K562 (cell line): Measurements from ENCODE around the gene TMEM132D. TPM values are rescaled to one million over a fixed set of nuclear protein-coding genes. Genes with fewer than 3 reads are reported as not detected.

Source experiments
- ATAC-seq: fragments of 200-7000 bp; cut with Tn5 transposase; 3 replicates; pipeline ENCODE4 v1.9.1; 2020; ENCODE audit warnings: moderate library complexity
- BruUV-seq: library from RNA; stranded (reverse); fragments of 400-500 nt; replicated peaks from 2 replicates; lab custom pipeline; 2021; lab: Mats Ljungman, UMichigan
- CTCF ChIA-PET: fragments of 300-600 bp; formaldehyde crosslinking; extraction: SDS; loops from one replicate; lab custom pipeline; 2021; ENCODE audit warnings: low intra/inter-chr PET ratio; lab: Yijun Ruan, JAX
- POLR2A ChIA-PET: fragments of 300-600, 350-650 bp; sonication (Branson Sonifier 250); formaldehyde crosslinking; extraction: SDS; loops from one replicate; lab custom pipeline; 2021; ENCODE audit warnings: antibody characterized with exemption, inconsistent platforms; lab: Yijun Ruan, JAX
- DNase-seq, 4 experiments: peaks; one replicate each; pipeline versions ENCODE4 v3.0.0 to v3.0.0-alpha.2; 2011 to 2018; ENCODE audit warnings: low spot score in 3 of 4, mixed read lengths in 3 of 4; ENCODE audit errors: extremely low read depth in 1 of 4
- FAIRE-seq: peaks from 2 replicates; lab custom pipeline; 2011; peaks lifted over from hg19 to GRCh38; lab: Jason Lieb, UNC
- H2AFZ ChIP-seq: 2 replicates; pipeline ENCODE4 v1.6.0; 2011; ENCODE audit warnings: low read depth, low read length, control low read depth, inconsistent platforms
- H3K27ac ChIP-seq: fragments of 200-600 bp; 3 replicates; pipeline ENCODE4 v1.8.0; 2011; ENCODE audit warnings: low read depth, mild to moderate bottlenecking, control low read depth, inconsistent platforms, low read length, moderate library complexity, mixed read lengths; ENCODE audit errors: extremely low read depth
- H3K27me3 ChIP-seq, 2 experiments: fragments of 300-600 bp in 1 of 2; 2 replicates in 1 of 2; 3 replicates in 1 of 2; pipeline versions ENCODE4 v1.6.0 to v1.8.0; 2011; ENCODE audit warnings: inconsistent platforms in 2 of 2, low read length in 2 of 2, mild to moderate bottlenecking in 1 of 2, mixed read lengths in 1 of 2, moderate library complexity in 1 of 2; ENCODE audit not compliant: control insufficient read depth in 2 of 2, insufficient read depth in 2 of 2
- H3K36me3 ChIP-seq: fragments of 300-600 bp; 3 replicates; pipeline ENCODE4 v1.8.0; 2011; ENCODE audit warnings: mild to moderate bottlenecking, low read length, inconsistent platforms; ENCODE audit not compliant: control insufficient read depth, insufficient read depth
- H3K4me1 ChIP-seq, 2 experiments: fragments of 200-600 bp in 1 of 2; replicated peaks in 1 of 2; 2 replicates in 1 of 2; 3 replicates in 1 of 2; pipeline versions ENCODE4 v1.5.1 to v1.8.0; 2011; ENCODE audit warnings: inconsistent platforms in 2 of 2, low read length in 2 of 2, mild to moderate bottlenecking in 1 of 2, mixed read lengths in 1 of 2, moderate library complexity in 1 of 2; ENCODE audit not compliant: control insufficient read depth in 2 of 2, insufficient read depth in 2 of 2
- H3K4me2 ChIP-seq: 2 replicates; pipeline ENCODE4 v1.6.1; 2011; ENCODE audit warnings: low read length, control low read depth, inconsistent platforms, mixed read lengths; ENCODE audit not compliant: insufficient read depth
- H3K4me3 ChIP-seq: fragments of 200-600 bp; sonication (generic), shearing (Covaris generic); 2 replicates; pipeline ENCODE4 v1.5.1; 2016; ENCODE audit warnings: control low read depth, inconsistent platforms
- H3K79me2 ChIP-seq: fragments of 200-600 bp; 3 replicates; pipeline ENCODE4 v1.8.0; 2011; ENCODE audit warnings: low read length, inconsistent platforms; ENCODE audit not compliant: control insufficient read depth, insufficient read depth
- H3K9ac ChIP-seq, 2 experiments: 2 replicates each; pipeline versions ENCODE4 v1.6.0 to v1.6.1; 2011; ENCODE audit warnings: low read depth in 2 of 2, low read length in 2 of 2, control low read depth in 1 of 2, inconsistent platforms in 1 of 2, mild to moderate bottlenecking in 1 of 2, mixed read lengths in 1 of 2; ENCODE audit not compliant: insufficient read depth in 1 of 2
- H3K9me1 ChIP-seq: one replicate; pipeline ENCODE4 v1.6.0; 2011; ENCODE audit warnings: inconsistent platforms, mild to moderate bottlenecking, low read length, moderate library complexity; ENCODE audit not compliant: control insufficient read depth, insufficient read depth
- H3K9me3 ChIP-seq: replicated peaks from 2 replicates; pipeline ENCODE4 v1.5.1; 2011; ENCODE audit warnings: low read depth, low read length, inconsistent platforms; ENCODE audit not compliant: control insufficient read depth, insufficient read depth
- H4K20me1 ChIP-seq: replicated peaks from 2 replicates; pipeline ENCODE4 v1.6.1; 2011; ENCODE audit warnings: low read length, inconsistent platforms, mixed read lengths; ENCODE audit not compliant: control insufficient read depth, insufficient read depth
- BMI1 ChIP-seq: fragments of 150-350 bp; IDR thresholded peaks from 2 replicates; pipeline ENCODE4 v1.6.1; 2014; ENCODE audit warnings: low read length
- C11orf30 ChIP-seq: fragments of 450-650 bp; IDR thresholded peaks from 2 replicates; pipeline ENCODE4 v1.6.1; 2016; ENCODE audit warnings: low read depth, mild to moderate bottlenecking
- COPS2 ChIP-seq: fragments of 450-650 bp; conservative IDR thresholded peaks from 2 replicates; pipeline ENCODE4 v1.6.1; 2016; ENCODE audit warnings: mild to moderate bottlenecking, moderate library complexity
- MAFF ChIP-seq: IDR thresholded peaks from 2 replicates; pipeline ENCODE4 v1.6.1; 2012; ENCODE audit warnings: low read length, improper control_type of control experiment
- MAFG ChIP-seq: fragments of 450-650 bp; conservative IDR thresholded peaks from 2 replicates; pipeline ENCODE4 v1.6.1; 2016; ENCODE audit warnings: missing genetic modification characterization, missing compliant biosample characterization
- MAFK ChIP-seq: IDR thresholded peaks from 2 replicates; pipeline ENCODE4 v1.6.1; 2011; ENCODE audit warnings: low read length, improper control_type of control experiment
- PHB2 ChIP-seq: fragments of 450-650 bp; IDR thresholded peaks from 2 replicates; pipeline ENCODE4 v1.6.1; 2017; ENCODE audit warnings: low read depth
- POLR3G ChIP-seq: IDR thresholded peaks from 2 replicates; pipeline ENCODE4 v1.6.1; 2011; ENCODE audit not compliant: insufficient read length, insufficient replicate concordance; ENCODE audit errors: extremely low read depth
- RBM15 ChIP-seq: fragments of 200-400 bp; formaldehyde crosslinking; IDR thresholded peaks from 2 replicates; pipeline ENCODE4 v1.6.1; 2018; ENCODE audit warnings: mild to moderate bottlenecking, low read length, moderate library complexity; ENCODE audit not compliant: insufficient read depth
- RFX5 ChIP-seq: IDR thresholded peaks from 2 replicates; pipeline ENCODE4 v1.6.1; 2011; ENCODE audit warnings: low read depth, mild to moderate bottlenecking, improper control_type of control experiment, low read length
- SRSF3 ChIP-seq: fragments of 200-400 bp; formaldehyde crosslinking; IDR thresholded peaks from 2 replicates; pipeline ENCODE4 v1.6.1; 2016; ENCODE audit warnings: mild to moderate bottlenecking, low read length, moderate library complexity; ENCODE audit not compliant: insufficient read depth
- ZBTB8A ChIP-seq: fragments of 450-650 bp; IDR thresholded peaks from 2 replicates; pipeline ENCODE4 v1.6.1; 2018; ENCODE audit warnings: mild to moderate bottlenecking, moderate library complexity; ENCODE audit not compliant: partially characterized antibody
- ZEB2 ChIP-seq: fragments of 450-650 bp; IDR thresholded peaks from 2 replicates; pipeline ENCODE4 v1.6.1; 2016
- ZNF316 ChIP-seq: fragments of 450-650 bp; IDR thresholded peaks from 2 replicates; pipeline ENCODE4 v1.6.1; 2016
- ZNF354B ChIP-seq: fragments of 250-450 bp; sonication (Bioruptor Pico); IDR thresholded peaks from 2 replicates; pipeline ENCODE4 v1.4.0; 2020
- ZNF696 ChIP-seq: fragments of 250-450 bp; sonication (Bioruptor Pico); conservative IDR thresholded peaks from 2 replicates; pipeline ENCODE4 v1.4.0; 2020; ENCODE audit warnings: mild to moderate bottlenecking, moderate library complexity
- in situ Hi-C: fragments of 300-500 bp; cut with MboI; formaldehyde crosslinking; loops from 4 replicates; pipeline ENCODE4 v1.15.0; 2018; ENCODE audit warnings: inconsistent platforms, mixed read lengths
- intact Hi-C: fragments of 100-400 bp; cut with micrococcal nuclease; formaldehyde crosslinking; loops from 2 replicates; pipeline ENCODE4 v1.14.2; 2022
- polyA plus RNA-seq, 8 experiments: library from polyadenylated mRNA; depleted of rRNA in 4 of 8; stranded (reverse) in 5 of 8; unstranded in 3 of 8; fragments of >200 nt; fragmentation: Nextera tagmentation in 2 of 8; fragmentation: Illumina TruSeq in 1 of 8; extraction: Ambion mirVana in 2 of 8; extraction: Trizol in 1 of 8; gene quantifications; 2 replicates each; pipeline versions ENCODE4 v1.2.1 to v1.2.3, GENCODE V29; 2011 to 2014; ENCODE audit warnings: inconsistent platforms in 1 of 8, missing spikeins in 1 of 8
- total RNA-seq, 7 experiments: library from RNA; depleted of rRNA in 6 of 7; stranded (reverse); fragments of >200 nt in 6 of 7; fragmentation: Illumina TruSeq in 2 of 7; extraction: Trizol in 2 of 7; gene quantifications; 2 replicates each; pipeline versions ENCODE4 v1.2.1 to v1.2.3, GENCODE V29; 2011 to 2021; ENCODE audit warnings: low replicate concordance in 1 of 7
- TF ChIP-seq, protein P1 (sequence below): fragments of 450-650 bp; IDR thresholded peaks from 2 replicates; pipeline ENCODE4 v1.6.1; 2016; ENCODE audit warnings: low read depth
- TF ChIP-seq, protein P2 (sequence below): sonication (generic); formaldehyde crosslinking; IDR thresholded peaks from 2 replicates; pipeline ENCODE4 v1.5.0; 2020; ENCODE audit warnings: missing genetic modification reagents

The TMEM132D gene
- total and polyA plus RNA-seq, 9 of the 15 experiments (the other 6 are each of a cell fraction or from before 2014, with no cell fraction given), result not detected

DNA sequence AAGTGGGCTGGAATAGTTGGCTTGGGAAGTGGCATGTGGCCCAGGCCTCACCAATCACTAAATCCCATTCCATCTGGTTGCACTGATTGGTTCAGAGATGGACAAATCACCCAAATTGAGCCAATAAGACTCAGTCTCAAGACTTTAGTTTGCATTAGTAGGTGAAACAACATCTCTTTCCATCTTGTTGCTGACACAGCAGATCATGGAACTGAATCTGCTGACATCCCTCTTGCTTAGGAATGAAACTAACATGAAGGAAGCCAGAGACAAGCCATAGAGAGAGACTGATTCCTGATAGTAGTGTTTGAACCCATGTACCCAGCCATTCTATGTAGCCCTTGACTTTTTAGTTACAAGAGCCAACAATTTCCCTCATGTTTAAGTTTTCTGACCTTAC lies 743.5 kb downstream of the TMEM132D start:
- Histone ChIP-seq H3K27ac (no peak overlapping the region), H3K4me1 (no peaks in the 10 kb centered on the region), H3K9me1 (no peaks in the 10 kb centered on the region), H3K36me3 (no peaks in the 10 kb centered on the region), H3K27me3 (peaks cover 0 to 4% of the 10 kb centered on the region in 2 experiments; a peak in 1 of 5 replicates), H3K4me2 (no peak overlapping the region), H4K20me1 (no peaks in the 10 kb centered on the region), H3K4me3 (no peak overlapping the region), H2AFZ (no peak overlapping the region), H3K79me2 (no peaks in the 10 kb centered on the region), H3K9me3 (no peaks in the 10 kb centered on the region), H3K9ac (no peak overlapping the region)
- FAIRE-seq, result no peak
- in situ Hi-C loops, result no loop called here
- ChIA-PET POLR2A (no interaction called here), CTCF (no interaction called here)
- no TSS peak for BruUV-seq
- intact Hi-C loops, result no loop called here
- no peak for DNase-seq
- ATAC-seq, result no peak
- peak; percentile 67 for TF ChIP-seq MAFG (tag)
- TF ChIP-seq BMI1, result no peak
- no peak for TF ChIP-seq RFX5
- TF ChIP-seq ZNF354B (CRISPR knock-in tag), result no peak
- TF ChIP-seq ZBTB8A, result no peak
- TF ChIP-seq RBM15, result no peak
- TF ChIP-seq PHB2, result no peak
- TF ChIP-seq ZEB2, result no peak
- TF ChIP-seq, protein P1, sequence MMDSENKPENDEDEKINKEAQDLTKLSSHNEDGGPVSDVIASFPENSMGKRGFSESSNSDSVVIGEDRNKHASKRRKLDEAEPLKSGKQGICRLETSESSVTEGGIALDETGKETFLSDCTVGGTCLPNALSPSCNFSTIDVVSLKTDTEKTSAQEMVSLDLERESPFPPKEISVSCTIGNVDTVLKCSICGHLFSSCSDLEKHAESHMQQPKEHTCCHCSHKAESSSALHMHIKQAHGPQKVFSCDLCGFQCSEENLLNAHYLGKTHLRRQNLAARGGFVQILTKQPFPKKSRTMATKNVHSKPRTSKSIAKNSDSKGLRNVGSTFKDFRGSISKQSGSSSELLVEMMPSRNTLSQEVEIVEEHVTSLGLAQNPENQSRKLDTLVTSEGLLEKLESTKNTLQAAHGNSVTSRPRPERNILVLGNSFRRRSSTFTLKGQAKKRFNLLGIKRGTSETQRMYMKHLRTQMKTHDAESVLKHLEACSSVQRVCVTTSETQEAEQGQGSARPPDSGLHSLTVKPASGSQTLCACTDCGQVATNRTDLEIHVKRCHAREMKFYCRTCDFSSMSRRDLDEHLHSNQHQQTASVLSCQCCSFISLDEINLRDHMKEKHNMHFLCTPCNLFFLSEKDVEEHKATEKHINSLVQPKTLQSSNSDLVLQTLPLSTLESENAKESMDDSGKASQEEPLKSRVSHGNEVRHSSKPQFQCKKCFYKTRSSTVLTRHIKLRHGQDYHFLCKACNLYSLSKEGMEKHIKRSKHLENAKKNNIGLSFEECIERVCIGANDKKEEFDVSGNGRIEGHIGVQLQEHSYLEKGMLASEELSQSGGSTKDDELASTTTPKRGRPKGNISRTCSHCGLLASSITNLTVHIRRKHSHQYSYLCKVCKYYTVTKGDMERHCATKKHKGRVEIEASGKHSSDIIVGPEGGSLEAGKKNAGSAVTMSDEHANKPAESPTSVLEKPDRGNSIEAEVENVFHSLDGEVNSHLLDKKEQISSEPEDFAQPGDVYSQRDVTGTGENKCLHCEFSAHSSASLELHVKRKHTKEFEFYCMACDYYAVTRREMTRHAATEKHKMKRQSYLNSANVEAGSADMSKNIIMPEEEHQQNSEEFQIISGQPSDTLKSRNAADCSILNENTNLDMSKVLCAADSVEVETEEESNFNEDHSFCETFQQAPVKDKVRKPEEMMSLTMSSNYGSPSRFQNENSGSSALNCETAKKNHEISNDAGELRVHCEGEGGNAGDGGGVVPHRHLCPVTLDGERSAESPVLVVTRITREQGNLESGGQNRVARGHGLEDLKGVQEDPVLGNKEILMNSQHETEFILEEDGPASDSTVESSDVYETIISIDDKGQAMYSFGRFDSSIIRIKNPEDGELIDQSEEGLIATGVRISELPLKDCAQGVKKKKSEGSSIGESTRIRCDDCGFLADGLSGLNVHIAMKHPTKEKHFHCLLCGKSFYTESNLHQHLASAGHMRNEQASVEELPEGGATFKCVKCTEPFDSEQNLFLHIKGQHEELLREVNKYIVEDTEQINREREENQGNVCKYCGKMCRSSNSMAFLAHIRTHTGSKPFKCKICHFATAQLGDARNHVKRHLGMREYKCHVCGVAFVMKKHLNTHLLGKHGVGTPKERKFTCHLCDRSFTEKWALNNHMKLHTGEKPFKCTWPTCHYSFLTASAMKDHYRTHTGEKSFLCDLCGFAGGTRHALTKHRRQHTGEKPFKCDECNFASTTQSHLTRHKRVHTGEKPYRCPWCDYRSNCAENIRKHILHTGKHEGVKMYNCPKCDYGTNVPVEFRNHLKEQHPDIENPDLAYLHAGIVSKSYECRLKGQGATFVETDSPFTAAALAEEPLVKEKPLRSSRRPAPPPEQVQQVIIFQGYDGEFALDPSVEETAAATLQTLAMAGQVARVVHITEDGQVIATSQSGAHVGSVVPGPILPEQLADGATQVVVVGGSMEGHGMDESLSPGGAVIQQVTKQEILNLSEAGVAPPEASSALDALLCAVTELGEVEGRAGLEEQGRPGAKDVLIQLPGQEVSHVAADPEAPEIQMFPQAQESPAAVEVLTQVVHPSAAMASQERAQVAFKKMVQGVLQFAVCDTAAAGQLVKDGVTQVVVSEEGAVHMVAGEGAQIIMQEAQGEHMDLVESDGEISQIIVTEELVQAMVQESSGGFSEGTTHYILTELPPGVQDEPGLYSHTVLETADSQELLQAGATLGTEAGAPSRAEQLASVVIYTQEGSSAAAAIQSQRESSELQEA, result no peak
- no peak for TF ChIP-seq COPS2
- TF ChIP-seq, protein P2, sequence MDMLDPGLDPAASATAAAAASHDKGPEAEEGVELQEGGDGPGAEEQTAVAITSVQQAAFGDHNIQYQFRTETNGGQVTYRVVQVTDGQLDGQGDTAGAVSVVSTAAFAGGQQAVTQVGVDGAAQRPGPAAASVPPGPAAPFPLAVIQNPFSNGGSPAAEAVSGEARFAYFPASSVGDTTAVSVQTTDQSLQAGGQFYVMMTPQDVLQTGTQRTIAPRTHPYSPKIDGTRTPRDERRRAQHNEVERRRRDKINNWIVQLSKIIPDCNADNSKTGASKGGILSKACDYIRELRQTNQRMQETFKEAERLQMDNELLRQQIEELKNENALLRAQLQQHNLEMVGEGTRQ (CRISPR knock-in tag), result no peak
- TF ChIP-seq MAFK, result peak; percentile 59; the same call in 1 of the 2 replicates
- TF ChIP-seq MAFF, result peak; percentile 12; the same call in 1 of the 2 replicates
- no peak for TF ChIP-seq POLR3G
- TF ChIP-seq ZNF316, result peak; percentile 73
- TF ChIP-seq ZNF696, result no peak
- no peak for TF ChIP-seq SRSF3
- peak; percentile 56; the same call in 1 of the 2 replicates for TF ChIP-seq C11orf30
